OCI-LY1 (cell line): ENCODE measurements around the gene SCN1B.

Experiments
- EZH2 ChIP-seq: fragments of 200-600 bp; sonication (generic), shearing (Covaris generic); IDR thresholded peaks from 2 replicates; pipeline ENCODE4 v1.8.0; 2017; ENCODE audit warnings: borderline replicate concordance, mixed run types, mild to moderate bottlenecking, antibody characterized with exemption, low read length, moderate library complexity, mixed read lengths
- TF ChIP-seq, protein P1 (sequence below): fragments of 200-600 bp; sonication (generic), shearing (Covaris generic); IDR thresholded peaks from 2 replicates; pipeline ENCODE4 v1.5.1; 2017; ENCODE audit warnings: mild to moderate bottlenecking, antibody characterized with exemption, low read length, moderate library complexity, mixed read lengths

DNA sequence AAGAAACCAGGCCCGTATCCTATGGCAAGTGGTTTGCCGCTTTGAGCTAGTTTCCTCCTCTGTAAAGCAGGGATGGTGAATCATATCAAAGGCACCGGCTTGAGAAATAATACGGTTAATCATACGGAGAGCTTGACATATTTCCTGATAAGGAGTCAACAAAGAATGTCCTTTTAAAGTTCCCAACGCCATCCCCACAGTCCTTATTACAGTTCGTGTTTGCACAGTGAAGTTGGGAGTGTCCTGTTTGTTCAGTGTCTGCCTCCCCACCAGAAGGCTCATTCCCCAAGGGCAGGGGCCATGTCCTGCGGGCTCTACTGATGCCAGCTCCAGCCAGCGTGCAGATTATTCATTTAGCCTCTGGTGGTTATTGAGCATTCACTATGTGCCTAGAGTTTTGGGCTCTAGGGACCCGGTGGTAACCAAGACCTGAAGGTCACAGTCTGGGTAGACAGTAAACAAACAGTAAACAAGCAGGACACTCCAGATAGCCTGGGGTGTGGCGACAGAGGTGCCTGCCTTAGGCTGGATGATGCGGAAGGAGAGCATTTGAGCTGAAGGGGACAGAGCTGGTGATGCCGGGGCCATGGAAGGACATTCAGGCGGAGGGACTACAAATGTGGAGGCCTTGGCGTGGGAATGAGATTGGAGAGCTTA is 23.8 kb upstream of the SCN1B start:
- TF ChIP-seq EZH2: no peak
- TF ChIP-seq, protein P1, sequence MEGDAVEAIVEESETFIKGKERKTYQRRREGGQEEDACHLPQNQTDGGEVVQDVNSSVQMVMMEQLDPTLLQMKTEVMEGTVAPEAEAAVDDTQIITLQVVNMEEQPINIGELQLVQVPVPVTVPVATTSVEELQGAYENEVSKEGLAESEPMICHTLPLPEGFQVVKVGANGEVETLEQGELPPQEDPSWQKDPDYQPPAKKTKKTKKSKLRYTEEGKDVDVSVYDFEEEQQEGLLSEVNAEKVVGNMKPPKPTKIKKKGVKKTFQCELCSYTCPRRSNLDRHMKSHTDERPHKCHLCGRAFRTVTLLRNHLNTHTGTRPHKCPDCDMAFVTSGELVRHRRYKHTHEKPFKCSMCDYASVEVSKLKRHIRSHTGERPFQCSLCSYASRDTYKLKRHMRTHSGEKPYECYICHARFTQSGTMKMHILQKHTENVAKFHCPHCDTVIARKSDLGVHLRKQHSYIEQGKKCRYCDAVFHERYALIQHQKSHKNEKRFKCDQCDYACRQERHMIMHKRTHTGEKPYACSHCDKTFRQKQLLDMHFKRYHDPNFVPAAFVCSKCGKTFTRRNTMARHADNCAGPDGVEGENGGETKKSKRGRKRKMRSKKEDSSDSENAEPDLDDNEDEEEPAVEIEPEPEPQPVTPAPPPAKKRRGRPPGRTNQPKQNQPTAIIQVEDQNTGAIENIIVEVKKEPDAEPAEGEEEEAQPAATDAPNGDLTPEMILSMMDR: no peak
